Stimulated activated CD4-positive, alpha-beta T cell treated with anti-CD3 and anti-CD28 coated beads, Interleukin-1b, Interleukin-23, amount 100 ng/mL, for 48 hours (primary cell): Measurements from ENCODE around the gene PTBP3.
A peak's percentile ranks its signal among the peaks of the same experiment; 100 is the strongest.
"Not testable (repeated sequence)": the region's sequence is repeated elsewhere in the genome, so short reads cannot be mapped to it uniquely, and the experiment has no call there.

Source experiments
- DNase-seq: peaks from one replicate; pipeline ENCODE4 v3.0.0-alpha.2; 2020

Gene PTBP3, protein sequence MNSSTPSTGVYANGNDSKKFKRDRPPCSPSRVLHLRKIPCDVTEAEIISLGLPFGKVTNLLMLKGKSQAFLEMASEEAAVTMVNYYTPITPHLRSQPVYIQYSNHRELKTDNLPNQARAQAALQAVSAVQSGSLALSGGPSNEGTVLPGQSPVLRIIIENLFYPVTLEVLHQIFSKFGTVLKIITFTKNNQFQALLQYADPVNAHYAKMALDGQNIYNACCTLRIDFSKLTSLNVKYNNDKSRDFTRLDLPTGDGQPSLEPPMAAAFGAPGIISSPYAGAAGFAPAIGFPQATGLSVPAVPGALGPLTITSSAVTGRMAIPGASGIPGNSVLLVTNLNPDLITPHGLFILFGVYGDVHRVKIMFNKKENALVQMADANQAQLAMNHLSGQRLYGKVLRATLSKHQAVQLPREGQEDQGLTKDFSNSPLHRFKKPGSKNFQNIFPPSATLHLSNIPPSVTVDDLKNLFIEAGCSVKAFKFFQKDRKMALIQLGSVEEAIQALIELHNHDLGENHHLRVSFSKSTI

DNA sequence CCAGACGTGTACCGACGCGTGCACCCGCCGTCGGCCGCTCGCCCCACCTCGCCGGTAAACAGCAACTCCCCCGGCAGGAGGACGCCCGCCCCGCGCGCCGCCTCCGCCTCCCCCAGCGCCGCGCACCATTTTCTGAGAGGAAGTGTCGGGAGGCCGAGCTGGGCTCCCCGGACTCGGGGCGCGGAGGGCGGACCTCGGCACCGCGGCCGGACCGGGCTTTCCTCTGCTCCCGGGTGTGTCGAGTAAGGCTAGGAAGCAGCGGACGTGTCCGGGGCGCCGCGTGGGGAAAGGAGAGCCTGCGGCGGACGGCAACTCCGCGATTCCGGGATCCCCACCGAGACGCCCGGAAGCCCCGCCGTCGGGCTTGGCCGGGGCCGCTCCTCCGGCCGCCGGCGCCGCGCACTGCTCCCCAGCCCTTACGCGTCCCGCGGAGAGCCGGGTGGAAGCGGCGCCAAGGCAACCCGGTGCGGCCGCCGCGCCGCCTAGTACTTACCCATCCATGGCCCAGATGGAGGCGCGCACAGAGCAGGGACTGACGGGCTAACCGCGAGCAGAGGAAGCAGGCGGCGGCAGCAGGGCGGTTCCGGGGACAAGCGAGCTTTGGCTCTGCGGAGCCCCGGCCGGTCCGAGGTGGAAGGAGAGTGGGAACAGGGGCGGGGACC lies at the start of gene PTBP3:
TSS of gene PTBP3 (minus strand) at position 643 of the 662 bp plus-strand sequence. CDS start 35,754 bp downstream, outside the sequence.
- DNase-seq, result peak; percentile 75

DNA sequence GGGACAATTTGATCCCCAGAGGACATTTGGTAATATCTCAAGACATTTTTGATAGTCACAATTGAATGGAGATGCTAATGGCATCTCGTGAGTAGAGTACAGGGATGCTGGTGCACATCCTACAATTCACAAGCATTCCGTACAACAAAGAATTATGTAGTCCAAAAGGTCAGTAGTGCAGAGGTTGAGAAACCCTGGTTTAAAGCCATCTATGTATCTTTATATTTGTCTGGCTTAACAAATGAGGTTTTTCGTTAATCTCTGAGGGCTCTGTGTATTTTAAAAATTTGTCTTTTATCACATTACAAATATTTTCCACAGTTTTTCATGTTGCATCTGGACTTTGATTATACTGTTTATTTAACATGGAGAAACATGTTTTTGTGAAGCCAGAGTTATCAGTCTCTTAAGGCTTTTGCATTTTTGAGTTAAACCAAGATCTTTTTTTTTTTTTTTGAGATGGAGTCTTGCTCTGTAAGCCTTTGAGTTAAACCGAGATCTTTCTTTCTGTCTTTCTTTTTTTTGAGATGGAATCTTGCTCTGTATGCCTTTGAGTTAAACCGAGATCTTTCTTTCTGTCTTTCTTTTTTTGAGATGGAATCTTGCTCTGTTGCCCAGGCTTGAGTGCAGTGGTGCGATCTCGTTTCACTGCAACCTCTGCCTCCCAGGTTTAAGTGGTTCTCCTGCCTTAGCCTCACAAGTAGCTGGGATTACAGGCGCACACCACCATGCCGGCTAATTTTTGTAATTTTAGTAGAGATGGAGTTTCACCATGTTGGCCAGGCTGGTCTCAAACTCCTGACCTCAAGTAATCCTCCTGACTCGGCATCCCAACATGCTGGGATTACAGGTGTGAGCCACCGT lies 49.3 kb upstream of the PTBP3 start:
- DNase-seq, result no peak

DNA sequence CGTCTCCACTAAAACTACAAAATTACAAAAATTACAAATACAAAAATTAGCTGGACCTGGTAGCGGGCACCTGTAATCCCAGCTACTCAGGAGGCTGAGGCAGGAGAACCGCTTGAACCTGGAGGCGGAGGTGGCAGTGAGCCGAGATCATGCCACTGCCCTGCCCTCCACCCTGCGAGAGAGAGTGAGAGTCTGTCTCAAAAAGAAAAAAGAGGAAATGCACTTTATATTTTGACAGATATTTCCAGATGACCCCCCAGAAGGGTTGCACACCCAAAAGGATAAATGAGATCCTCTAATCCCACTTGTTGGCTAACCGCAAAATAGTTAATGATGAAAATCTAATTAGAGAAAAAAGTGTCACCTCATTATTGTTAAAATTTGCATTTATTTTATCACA lies 48.6 kb upstream of the PTBP3 start:
- DNase-seq, result no peak

DNA sequence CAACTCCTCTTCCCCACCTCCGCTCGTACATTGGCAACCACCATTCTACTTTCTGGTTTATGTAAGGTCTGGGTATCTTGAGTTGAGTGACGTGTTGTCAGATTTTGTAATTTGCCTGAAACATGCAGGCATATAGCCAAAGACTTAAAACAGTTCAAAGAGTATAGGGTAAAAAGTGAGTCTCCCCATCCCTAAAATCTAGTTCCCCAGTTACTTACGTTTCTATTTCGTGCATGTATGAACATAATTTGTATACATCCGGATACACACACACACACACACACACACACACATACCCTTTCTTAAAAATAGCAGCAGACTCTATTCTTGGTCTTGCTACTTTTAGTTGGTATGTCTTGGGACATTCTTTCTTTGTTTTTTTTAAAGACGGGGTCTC lies 47.4 kb upstream of the PTBP3 start:
- no peak for DNase-seq

DNA sequence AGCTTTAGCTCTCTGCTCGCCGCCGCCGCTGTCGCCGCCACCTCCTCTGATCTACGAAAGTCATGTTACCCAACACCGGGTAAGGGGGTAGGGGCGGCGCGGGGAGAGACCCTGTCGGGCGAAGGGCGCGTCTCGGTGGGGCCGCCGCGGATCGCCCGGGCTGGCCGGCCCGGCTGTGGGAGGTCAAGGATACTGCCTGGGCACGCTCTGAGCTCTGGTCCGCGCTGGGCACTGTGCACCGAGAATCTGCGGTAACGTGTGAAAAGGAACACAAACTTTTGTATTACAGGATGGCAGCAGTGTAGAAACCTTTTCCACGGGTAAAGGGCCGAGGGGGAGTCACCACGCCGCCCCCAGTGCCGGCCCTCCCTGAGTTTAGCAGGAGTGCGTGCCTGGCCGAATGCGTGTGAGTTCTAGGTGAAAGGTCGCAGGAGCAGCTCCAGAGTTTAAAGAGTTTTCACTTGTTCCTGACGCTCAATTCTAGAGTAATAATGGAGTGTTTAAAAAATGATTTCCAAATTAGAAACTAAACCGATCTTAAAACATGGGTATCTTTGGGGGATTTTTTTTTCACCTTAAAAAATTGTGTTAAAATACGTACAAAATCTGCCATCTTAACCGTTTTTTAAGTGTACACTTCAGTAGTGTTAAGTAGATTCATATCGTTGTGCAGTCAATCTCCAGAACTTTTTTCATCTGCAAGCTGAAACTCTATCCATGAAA lies 46.8 kb upstream of the PTBP3 start, which contains the start of gene HSDL2:
TSS of gene HSDL2 (plus strand) at position 7 of the 723 bp plus-strand sequence. CDS start at position 63, 56 bp downstream.
- DNase-seq, result peak; percentile 15

DNA sequence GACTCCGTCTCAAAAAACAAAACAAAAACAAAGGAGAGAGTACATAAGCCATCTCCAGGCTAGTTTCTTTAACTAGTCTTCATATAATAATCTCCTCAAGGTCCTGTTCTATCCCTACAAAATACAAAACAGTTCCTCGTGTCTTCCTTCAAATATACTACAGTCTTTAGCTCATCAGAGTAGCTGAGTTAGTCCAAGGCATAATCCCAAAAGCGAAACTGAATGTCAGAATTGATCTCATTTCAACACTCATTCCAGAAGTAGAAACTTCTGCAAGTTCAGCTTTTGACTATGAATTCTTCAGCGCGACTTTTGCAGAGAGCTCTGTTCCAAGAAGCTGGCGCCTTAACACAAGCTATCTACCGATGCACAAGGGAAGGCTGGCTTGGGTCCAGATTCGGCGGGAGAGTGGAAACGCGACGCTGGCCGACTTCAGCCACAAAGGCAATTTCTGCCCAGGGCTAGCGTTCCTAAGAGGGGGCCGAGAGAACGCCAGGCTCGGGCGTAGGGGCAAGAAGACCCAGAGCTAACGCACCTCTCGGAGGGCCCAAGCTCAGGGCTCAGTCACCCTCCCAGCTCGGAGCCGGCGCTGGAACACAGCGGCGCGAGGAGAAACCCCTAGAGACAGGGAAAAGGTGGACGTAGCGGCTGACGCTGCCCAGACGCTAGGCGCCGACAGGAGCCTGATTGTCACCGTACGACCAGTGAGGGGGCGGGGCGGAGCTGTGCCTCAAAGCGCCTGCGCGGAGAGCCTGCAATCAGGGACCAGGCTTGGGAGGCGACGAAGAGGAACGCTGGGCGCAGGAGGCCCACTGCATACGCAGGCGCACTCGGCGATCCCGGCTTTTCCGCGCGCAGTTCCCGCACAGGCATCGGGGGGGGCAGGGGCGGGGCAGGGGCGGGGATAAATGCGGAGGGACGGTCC lies 46.0 kb upstream of the PTBP3 start:
- peak; percentile 97 for DNase-seq

DNA sequence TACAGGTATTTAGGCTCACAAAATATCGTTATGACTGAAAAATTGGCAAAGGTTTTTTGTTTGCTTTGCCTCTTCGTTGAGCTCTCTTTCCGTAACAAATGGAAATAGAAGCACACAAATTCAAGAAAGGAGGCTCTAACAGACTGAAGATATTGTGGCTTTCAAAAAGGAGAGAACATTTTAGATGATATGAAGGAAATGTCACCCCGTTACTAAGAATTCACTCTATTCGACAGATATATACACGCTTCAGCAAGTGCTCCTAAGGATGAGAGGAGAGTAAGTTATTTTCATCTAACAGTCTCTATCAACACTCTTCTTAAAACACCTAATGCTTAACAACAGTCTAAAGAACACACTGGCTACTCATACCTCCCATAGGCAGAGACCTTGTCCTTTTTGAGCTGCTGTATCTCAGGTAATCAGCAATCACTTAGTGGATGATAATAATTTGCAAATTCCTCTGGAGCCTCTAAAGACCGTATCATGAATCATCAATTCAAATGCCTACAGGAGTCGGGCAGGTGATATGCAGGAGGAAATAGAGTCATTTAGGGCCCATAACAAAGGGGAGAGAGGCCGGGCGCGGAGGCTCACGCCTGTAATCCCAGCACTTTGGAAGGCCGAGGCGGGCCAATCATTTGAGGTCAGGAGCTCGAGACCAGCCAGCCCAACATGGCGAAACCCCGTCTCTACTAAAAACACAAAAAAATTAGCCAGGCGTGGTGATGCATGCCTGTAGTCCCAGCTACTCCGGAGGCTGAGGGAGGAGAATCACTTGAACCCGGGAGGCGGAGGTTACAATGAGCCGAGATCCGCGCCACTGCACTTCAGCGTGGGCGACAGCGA lies 45.1 kb upstream of the PTBP3 start:
- DNase-seq, result peak; percentile 36

DNA sequence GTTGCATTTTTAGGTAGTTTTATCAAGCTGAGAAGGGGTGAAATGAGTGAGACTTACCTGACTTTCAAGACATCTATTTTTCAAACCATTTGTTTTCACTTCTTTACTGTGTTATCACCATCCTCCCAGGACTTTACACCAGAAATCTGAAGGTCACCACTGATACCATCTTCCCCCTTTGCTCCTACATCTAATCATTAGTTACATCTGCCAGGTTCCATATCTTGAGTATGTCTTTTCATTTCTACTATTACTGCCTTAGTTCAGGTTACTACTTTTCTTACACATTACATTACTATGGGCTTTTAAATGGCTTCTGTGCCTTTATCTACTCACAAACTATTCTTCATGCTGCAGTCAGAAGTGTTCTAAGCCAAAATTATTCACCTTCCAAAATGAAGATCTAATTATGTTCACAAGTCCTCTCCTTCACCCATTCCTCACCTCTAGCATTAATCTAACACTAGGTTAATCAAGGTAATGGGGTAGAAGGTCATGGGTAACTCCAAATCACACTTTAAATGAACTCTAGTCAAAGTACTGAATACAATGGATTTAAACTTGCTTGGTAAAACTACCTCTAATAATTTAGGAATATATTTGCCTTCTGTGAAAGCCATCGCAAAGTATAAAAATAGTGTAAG lies 44.4 kb upstream of the PTBP3 start:
- DNase-seq, result no peak

DNA sequence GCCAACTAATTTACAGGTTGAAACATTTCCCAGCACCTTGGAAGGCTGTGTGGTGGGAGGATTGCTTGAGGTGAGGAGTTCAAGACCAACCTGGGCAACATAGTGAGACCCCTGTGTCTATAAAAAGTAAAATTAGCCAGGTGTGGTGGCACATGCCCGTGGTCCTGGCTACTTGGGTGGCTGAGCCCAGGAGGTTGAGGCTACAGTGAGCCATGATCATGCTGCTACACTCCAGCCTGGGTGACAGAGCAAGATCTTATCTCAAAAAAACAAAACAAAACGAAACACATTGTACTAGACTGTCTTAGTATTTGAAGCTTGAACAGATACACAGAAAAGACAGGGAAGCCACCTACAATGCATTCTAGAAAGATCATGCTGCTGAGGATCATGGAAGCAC lies 43.7 kb upstream of the PTBP3 start:
- no peak for DNase-seq

DNA sequence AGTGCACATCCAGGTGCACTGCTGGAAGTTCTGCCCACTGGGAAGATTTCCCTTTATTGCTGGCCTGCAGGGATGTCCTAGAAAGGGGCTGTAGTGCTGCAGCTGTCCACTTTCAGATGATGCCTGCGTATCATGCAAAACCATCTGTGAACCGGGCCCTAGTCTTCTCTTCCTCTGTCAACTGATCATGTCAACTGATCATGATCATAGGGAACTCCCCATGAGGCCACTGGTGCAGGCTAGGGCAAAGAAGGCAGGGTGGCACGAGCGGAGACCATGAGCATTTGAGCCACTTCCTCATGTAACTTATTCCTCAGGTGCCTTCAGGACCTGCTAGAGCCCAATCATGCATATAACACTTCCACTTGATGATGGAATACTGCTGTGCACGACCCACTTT lies 41.9 kb upstream of the PTBP3 start:
- DNase-seq, result no peak

DNA sequence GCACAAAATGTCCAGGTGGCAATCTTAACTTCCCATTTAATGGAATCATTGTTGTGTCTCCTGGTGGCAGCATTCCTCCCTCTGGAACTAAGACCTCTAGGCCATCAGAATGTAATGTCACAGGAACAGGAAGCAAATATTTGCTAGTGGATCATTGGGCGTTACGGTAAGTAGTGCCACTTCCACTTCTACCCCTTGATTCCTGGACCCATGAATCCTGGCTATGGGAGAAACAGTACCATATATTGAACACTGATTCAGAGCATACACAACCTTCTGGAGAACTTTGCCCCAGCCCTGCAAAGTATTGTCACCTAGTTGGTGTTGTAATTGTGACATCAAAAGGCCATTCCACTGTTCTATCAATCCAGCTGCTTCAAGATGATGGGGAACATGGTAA lies 40.8 kb upstream of the PTBP3 start:
- DNase-seq, result not testable (repeated sequence)

DNA sequence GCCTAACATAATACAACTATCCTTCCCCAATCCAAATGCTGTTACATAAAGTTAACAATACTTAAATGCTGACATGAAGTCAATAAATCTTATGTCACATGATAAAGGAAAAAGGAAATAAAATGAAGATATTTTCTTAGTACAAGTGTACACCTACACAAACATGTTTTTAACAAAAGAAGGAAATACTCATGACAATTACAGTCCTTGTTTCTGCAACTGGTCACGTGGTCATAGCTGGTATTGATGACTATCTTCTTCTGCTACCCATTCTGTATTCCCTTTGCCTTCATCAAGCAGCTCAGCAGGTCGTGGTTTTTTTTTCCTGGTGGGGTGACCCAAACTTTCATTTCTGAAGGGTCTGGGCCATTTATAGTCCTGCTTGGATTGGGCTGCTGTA lies 40.2 kb upstream of the PTBP3 start:
- DNase-seq, result not testable (repeated sequence)

DNA sequence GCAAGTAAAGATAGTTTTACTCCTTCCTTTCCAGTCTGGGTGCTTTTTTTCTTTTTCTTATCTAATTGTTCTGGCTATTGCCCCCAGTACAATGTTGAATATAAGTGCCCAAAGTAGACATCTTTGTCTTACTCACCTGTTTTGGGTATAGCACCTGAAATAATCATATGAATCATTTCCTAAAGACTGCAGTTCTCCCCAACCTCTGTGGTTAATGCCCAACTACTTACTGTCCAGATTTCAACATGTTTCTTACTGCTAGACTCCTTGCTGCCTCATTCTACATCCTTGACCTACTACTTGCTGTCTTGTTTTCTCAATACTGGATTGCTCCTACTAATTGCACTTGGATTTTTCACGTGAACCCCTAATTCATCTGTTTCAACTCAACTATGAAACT lies 37.6 kb upstream of the PTBP3 start:
- DNase-seq, result no peak

DNA sequence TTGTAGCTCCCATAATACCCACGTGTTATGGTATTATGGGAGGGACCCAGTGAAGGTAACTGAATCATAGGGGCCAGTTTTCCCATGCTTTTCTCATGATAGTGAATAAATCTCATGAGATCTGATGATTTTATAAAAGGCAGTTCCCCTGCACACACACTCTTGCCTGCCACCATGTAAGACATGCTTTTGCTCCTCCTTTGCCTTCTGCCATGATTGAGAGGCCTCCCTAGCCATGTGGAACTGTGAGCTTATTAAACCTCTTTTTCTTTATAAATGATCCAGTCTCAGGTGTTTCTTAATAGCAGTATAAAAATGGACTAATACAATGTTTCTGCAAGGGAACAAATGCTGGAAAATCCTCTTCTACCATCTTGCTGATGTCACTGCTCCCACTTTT lies 36.4 kb upstream of the PTBP3 start:
- no peak for DNase-seq

DNA sequence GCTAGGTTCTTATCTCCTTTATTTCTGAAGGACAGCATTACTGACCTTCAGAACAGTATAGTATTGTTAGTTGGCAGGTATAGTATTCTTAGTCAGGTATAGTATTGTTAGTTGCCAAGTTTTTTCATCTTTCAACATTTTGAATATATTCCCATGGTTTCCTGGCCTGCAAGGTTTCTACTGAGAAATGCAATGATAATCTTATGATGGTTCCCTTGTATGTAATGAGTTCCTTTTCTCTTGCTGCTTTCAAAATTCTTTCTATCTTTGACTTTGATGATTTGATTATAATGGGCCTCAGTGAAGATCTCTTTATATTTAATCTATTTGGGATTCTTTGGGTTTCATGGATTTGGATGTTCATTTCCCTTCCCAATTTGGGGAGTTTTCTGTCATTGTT lies 34.0 kb upstream of the PTBP3 start:
- DNase-seq, result no peak

DNA sequence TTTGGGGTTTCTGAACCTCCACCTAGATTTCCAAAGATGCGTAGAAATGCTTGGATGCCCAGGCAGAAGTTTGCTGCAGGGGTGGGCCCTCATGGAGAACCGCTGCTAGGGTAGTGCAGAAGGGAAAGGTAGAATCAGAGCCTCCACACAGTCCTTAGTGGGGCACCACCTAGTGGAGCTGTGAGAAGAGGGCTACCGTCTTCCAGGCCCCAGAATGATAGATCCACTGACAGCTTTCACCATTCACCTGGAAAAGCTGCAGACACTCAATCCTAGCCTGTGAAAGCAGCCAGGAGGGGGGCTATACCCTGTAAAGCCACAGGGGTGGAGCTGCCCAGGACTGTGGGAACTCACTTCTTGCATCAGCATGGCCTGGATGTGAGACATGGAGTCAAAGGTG lies 33.2 kb upstream of the PTBP3 start:
- no peak for DNase-seq

DNA sequence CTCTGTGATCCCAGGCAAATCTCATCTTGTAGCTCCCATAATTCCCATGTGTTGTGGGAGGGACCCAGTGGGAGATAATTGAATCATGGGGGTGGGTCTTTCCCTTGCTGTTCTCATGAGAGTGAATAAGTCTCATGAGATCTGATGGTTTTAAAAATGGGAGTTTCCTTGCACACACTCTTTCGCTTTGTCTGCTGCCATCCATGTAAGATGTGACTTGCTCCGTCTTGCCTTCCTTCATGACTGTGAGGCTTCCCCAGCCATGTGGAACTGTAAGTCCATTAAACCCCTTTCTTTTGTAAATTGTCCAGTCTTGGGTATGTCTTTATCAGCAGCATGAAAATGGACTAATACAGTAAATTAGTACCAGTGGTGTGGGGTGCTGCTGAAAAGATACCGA lies 31.8 kb upstream of the PTBP3 start:
- not testable (repeated sequence) for DNase-seq

DNA sequence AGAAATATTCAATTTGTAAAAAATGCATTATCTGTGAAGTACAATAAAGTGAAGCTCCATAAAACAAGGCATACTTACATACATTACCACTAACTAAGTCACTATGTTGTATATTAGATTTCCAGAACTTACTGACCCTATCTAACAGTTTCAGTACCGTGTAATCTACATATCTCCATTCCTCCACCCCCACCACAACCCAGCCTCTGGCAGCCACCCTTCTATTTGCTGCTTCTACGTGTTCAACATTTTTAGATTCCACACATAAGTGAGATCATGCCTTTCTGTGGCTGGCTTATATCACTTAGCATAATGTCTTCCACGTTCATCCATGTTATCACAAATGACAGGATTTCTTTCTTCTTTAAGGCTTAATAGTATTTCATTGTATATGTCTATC lies 31.3 kb upstream of the PTBP3 start:
- no peak for DNase-seq

DNA sequence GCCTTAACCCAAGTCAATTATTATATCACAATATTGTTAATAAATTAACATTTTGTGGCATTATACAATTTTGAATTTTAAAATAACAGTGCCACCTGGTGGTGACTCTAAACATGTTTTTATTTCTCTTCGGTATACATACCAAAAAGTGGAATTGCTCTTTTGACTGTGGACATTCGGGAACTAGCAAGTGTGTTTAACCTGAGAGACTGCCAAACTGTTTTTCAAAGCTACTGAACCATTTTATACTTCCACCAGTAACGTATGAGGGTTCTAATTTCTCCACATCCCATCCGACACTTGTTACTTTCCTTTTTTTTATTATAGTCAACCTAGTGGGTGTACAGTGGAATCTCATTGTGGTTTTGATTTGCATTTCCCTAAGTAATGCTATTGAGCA lies 28.2 kb upstream of the PTBP3 start:
- DNase-seq, result no peak
